HEK293T (cell line): ENCODE results near the gene TUB.

Experiments used
- CTCF ChIA-PET: fragments of 350-600 bp; formaldehyde crosslinking; extraction: SDS; loops from one replicate; lab custom pipeline; 2021; ENCODE audit warnings: antibody characterized with exemption, inconsistent platforms; lab: Yijun Ruan, JAX
- POLR2A ChIA-PET: fragments of 350-600 bp; formaldehyde crosslinking; extraction: SDS; loops from one replicate; lab custom pipeline; 2020; ENCODE audit warnings: antibody characterized with exemption, inconsistent platforms; lab: Yijun Ruan, JAX
- DNase-seq: peaks from one replicate; pipeline ENCODE4 v3.0.0; 2012; ENCODE audit warnings: mixed read lengths; ENCODE audit errors: extremely low spot score
- ARNT ChIP-seq: fragments of 450-650 bp; IDR thresholded peaks from 2 replicates; pipeline ENCODE4 v1.6.1; 2017; ENCODE audit warnings: mild to moderate bottlenecking
- BHLHE40 ChIP-seq: fragments of 450-650 bp; IDR thresholded peaks from 2 replicates; pipeline ENCODE4 v1.6.1; 2016; ENCODE audit warnings: mild to moderate bottlenecking, moderate library complexity, borderline replicate concordance
- CTBP1 ChIP-seq: fragments of 450-650 bp; IDR thresholded peaks from 2 replicates; pipeline ENCODE4 v1.6.1; 2016; ENCODE audit warnings: borderline replicate concordance
- ELF4 ChIP-seq: fragments of 450-650 bp; IDR thresholded peaks from 2 replicates; pipeline ENCODE4 v1.6.1; 2017; ENCODE audit warnings: antibody characterized with exemption
- FOXA1 ChIP-seq: fragments of 450-650 bp; IDR thresholded peaks from 2 replicates; pipeline ENCODE4 v1.6.1; 2016; ENCODE audit warnings: mild to moderate bottlenecking
- FOXK2 ChIP-seq: fragments of 450-650 bp; IDR thresholded peaks from 2 replicates; pipeline ENCODE4 v1.6.1; 2016; ENCODE audit warnings: mild to moderate bottlenecking
- FOXM1 ChIP-seq: fragments of 450-650 bp; IDR thresholded peaks from 2 replicates; pipeline ENCODE4 v1.6.1; 2017; ENCODE audit warnings: mild to moderate bottlenecking, borderline replicate concordance
- HDGF ChIP-seq: fragments of 450-650 bp; IDR thresholded peaks from 2 replicates; pipeline ENCODE4 v1.6.1; 2017; ENCODE audit warnings: antibody characterized with exemption, borderline replicate concordance
- L3MBTL2 ChIP-seq: fragments of 450-650 bp; conservative IDR thresholded peaks from 2 replicates; pipeline ENCODE4 v1.6.1; 2016; ENCODE audit warnings: mild to moderate bottlenecking
- LEF1 ChIP-seq: fragments of 450-650 bp; IDR thresholded peaks from 2 replicates; pipeline ENCODE4 v1.6.1; 2017; ENCODE audit warnings: mild to moderate bottlenecking, borderline replicate concordance
- NFRKB ChIP-seq: fragments of 450-650 bp; IDR thresholded peaks from 2 replicates; pipeline ENCODE4 v1.6.1; 2016; ENCODE audit warnings: mild to moderate bottlenecking, moderate library complexity
- SP1 ChIP-seq: fragments of 450-650 bp; IDR thresholded peaks from 2 replicates; pipeline ENCODE4 v1.6.1; 2017
- SUZ12 ChIP-seq: fragments of 450-650 bp; IDR thresholded peaks from 2 replicates; pipeline ENCODE4 v1.6.1; 2016; ENCODE audit warnings: mild to moderate bottlenecking
- TARDBP ChIP-seq: fragments of 450-650 bp; IDR thresholded peaks from 2 replicates; pipeline ENCODE4 v1.6.1; 2016
- ZNF384 ChIP-seq: fragments of 450-650 bp; IDR thresholded peaks from 2 replicates; pipeline ENCODE4 v1.6.1; 2016
- TF ChIP-seq, protein P1 (sequence below): fragments of 450-650 bp; IDR thresholded peaks from 2 replicates; pipeline ENCODE4 v1.6.1; 2016

The TUB gene

DNA sequence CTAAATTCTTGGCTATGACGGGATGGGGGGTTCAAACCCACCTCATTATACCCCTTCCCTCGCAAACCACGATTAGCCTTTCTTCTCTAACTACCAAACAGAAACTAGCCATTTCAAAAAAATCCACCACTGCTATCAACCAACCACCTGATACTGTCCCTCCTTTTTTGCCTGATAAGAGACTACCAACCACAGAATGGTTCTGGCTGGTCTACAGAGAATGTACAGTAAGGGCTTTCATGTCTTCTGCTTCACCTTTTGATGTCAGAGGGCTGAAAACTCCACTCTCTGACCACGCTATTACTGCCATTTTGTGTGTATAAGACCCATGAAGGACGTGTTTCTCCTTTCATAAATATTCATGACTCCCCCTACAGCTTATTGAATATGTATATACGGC, 68.7 kb downstream of the TUB start:
- no peak for DNase-seq
- TF ChIP-seq FOXA1 = no peak
- TF ChIP-seq NFRKB = no peak
- TF ChIP-seq ELF4 = no peak
- TF ChIP-seq ZNF384 = no peak
- TF ChIP-seq SUZ12 = no peak
- TF ChIP-seq, protein P1, sequence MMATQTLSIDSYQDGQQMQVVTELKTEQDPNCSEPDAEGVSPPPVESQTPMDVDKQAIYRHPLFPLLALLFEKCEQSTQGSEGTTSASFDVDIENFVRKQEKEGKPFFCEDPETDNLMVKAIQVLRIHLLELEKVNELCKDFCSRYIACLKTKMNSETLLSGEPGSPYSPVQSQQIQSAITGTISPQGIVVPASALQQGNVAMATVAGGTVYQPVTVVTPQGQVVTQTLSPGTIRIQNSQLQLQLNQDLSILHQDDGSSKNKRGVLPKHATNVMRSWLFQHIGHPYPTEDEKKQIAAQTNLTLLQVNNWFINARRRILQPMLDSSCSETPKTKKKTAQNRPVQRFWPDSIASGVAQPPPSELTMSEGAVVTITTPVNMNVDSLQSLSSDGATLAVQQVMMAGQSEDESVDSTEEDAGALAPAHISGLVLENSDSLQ = no peak
- TF ChIP-seq ARNT = no peak
- no peak for TF ChIP-seq FOXK2
- TF ChIP-seq FOXM1 = no peak
- no peak for TF ChIP-seq HDGF
- no peak for TF ChIP-seq TARDBP
- no peak for TF ChIP-seq BHLHE40
- TF ChIP-seq CTBP1 = no peak
- TF ChIP-seq SP1 = no peak
- no peak for TF ChIP-seq LEF1
- no peak for TF ChIP-seq L3MBTL2
- ChIA-PET CTCF (no interaction called here), POLR2A (no interaction called here)
